Measurements from ENCODE around the gene IRX1.

Gene IRX1

GRCh38 chr5:3590161-3590966 is 5.3 kb upstream of the IRX1 start:
- in situ Hi-C loops (cut with MboI; ENCODE audit: low sequenced_read_pairs, unreplicated experiment) = no loop called here
- TF ChIP-seq CTCF (IDR thresholded peaks at IDR 0.05; ENCODE audit: borderline replicate concordance, control extremely low read depth, extremely low read depth, insufficient read depth, missing control alignments) = no peak
- DNase-seq (ENCODE audit: low spot score) = no peak

GRCh38 chr5:3590967-3591900 is 4.4 kb upstream of the IRX1 start:
- no peak for DNase-seq (ENCODE audit: low spot score)
- in situ Hi-C loops (cut with MboI; ENCODE audit: low sequenced_read_pairs, unreplicated experiment) = no loop called here
- no peak for TF ChIP-seq CTCF (IDR thresholded peaks at IDR 0.05; ENCODE audit: borderline replicate concordance, control extremely low read depth, extremely low read depth, insufficient read depth, missing control alignments)

GRCh38 chr5:3592298-3592697 is 3.3 kb upstream of the IRX1 start:
- no peak for TF ChIP-seq CTCF (IDR thresholded peaks at IDR 0.05; ENCODE audit: borderline replicate concordance, control extremely low read depth, extremely low read depth, insufficient read depth, missing control alignments)
- peak; percentile 27 for DNase-seq (ENCODE audit: low spot score)
- in situ Hi-C loops (cut with MboI; ENCODE audit: low sequenced_read_pairs, unreplicated experiment) = no loop called here

- no peak for TF ChIP-seq CTCF (IDR thresholded peaks at IDR 0.05; ENCODE audit: borderline replicate concordance, control extremely low read depth, extremely low read depth, insufficient read depth, missing control alignments)
- in situ Hi-C loops (cut with MboI; ENCODE audit: low sequenced_read_pairs, unreplicated experiment) = no loop called here
- peak; percentile 27 for DNase-seq (ENCODE audit: low spot score)
These were observed 1.7 kb upstream of the IRX1 start for GRCh38 chr5:3593771-3594509.

- in situ Hi-C loops (cut with MboI; ENCODE audit: low sequenced_read_pairs, unreplicated experiment) = no loop called here
- TF ChIP-seq CTCF (IDR thresholded peaks at IDR 0.05; ENCODE audit: borderline replicate concordance, control extremely low read depth, extremely low read depth, insufficient read depth, missing control alignments) = no peak
- DNase-seq (ENCODE audit: low spot score) = no peak
These were observed 1.1 kb upstream of the IRX1 start for GRCh38 chr5:3594510-3595005.

GRCh38 chr5:3596261-3596825 is 711 bp downstream of the IRX1 start:
- TF ChIP-seq CTCF (IDR thresholded peaks at IDR 0.05; ENCODE audit: borderline replicate concordance, control extremely low read depth, extremely low read depth, insufficient read depth, missing control alignments) = no peak
- no peak for DNase-seq (ENCODE audit: low spot score)
- in situ Hi-C loops (cut with MboI; ENCODE audit: low sequenced_read_pairs, unreplicated experiment) = no loop called here
